GM21515 (cell line): ENCODE results near the gene PTPRZ1.

ENCODE experiments used
- ATAC-seq: cut with Tn5 transposase; IDR thresholded peaks from one replicate; pipeline ENCODE4 v1.9.1; 2021; ENCODE audit not compliant: unreplicated experiment

PTPRZ1 gene

DNA sequence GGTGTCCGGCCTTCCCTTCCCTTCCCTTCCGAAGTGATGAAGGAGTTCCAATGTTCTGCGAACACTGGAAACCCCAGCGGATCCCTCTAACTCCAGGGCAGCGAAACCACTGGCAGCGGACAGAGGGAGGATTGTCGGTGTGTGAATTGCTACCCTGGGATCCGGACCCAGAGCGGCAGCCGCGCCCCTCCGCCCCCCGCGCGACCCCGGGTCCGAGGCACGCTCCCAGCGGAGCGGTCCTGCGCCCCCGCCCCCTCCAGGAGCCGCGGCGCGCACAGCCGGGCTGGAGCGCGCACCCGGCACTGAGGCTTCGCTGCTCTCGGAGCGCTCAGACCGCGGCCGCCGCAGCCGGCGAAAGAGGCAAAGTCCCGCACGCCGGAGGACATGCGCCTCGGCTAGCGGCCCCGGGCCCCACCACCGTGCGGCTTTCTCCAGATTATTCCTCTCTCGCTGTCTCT, at the start of gene PTPRZ1:
Gene PTPRZ1, plus strand, starts transcription at position 331 of the 458 bp plus-strand sequence. CDS start 339 bp downstream, outside the sequence.
- ATAC-seq: no peak

GRCh38 chr7:121824276-121824675, 48.7 kb upstream of the PTPRZ1 start:
- ATAC-seq: no peak

- ATAC-seq: no peak
Measured at GRCh38 chr7:121831351-121831750, 41.6 kb upstream of the PTPRZ1 start.

DNA sequence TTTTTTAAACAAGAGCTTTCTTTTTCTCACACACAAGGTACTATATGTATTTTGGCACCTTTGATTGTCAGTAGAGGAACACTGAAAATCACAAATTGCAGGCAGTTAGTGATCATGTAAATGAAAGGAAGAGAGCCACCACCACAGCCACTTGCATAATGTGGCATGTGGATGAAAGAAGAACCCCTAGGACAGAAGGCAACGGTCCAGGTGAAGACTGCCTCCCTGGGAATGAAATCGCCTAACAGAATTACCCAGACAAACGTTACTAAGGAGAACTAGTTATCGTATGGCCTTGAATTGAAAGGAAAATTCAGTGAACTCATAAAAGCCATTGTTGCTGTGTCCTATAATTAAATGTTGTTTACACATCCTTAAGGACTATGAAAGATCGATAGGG, 41.2 kb upstream of the PTPRZ1 start:
- ATAC-seq: no peak

DNA sequence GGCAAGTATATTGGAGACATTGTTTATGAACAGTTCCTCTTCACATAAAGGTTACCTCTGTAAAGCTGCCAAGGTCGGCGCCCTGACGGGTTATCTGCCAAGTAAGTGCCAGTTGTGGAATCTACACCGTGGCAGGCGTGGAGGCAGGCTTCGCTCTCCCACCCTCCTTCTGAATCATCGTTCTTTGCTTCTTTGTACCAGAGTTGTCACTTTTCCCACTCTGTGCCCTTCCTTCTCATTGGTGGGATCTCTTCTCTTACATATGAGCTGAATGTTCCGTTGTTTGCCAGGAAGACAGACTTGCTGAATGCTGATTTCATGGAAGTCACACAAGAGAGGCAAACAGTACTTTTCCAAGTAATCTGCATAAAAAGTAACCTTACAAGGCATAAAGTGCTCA, 40.6 kb upstream of the PTPRZ1 start:
- no peak for ATAC-seq

DNA sequence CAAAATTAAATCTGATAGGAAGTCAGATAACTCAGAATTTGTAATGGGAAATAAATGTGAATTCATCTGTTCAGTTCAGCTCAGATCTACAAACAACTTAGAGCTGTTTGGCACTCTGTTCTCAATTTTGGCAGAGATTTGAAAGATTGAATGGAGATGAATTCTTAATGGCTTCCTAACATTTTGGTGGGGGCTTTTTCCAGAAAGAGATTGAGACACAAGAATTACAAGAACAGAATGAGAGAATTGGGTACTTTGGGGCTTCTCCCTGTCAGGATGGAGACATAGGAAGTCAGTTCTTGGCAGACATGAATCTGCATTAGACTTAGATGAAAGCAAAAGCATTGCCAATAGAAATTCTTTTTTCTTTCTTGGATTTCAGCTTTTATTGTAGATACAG, 39.0 kb upstream of the PTPRZ1 start:
- no peak for ATAC-seq

- no peak for ATAC-seq
Measured at GRCh38 chr7:121837462-121837861, 35.5 kb upstream of the PTPRZ1 start.

- ATAC-seq: no peak
Measured at GRCh38 chr7:121847041-121847440, 25.9 kb upstream of the PTPRZ1 start.

DNA sequence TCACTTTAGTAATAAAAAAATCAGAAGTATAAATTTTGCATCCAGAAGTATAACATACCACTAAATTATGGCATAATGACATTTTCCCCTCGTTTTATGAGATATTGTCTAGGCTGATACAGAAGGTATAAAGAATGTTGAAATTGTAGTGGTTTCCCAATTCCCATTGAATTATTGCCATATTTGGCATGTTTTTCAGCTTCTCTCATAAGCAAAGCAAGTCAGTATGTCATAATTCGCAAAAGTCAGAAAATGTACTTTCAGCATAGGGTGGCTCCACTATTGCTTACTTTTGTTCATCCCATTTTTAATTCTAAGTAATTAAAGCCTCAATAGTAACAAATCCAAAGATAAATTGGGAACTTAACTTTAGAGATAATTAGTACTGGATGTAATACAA, 19.7 kb upstream of the PTPRZ1 start:
- no peak for ATAC-seq

GRCh38 chr7:121860953-121861352, 12.0 kb upstream of the PTPRZ1 start:
- ATAC-seq: no peak

DNA sequence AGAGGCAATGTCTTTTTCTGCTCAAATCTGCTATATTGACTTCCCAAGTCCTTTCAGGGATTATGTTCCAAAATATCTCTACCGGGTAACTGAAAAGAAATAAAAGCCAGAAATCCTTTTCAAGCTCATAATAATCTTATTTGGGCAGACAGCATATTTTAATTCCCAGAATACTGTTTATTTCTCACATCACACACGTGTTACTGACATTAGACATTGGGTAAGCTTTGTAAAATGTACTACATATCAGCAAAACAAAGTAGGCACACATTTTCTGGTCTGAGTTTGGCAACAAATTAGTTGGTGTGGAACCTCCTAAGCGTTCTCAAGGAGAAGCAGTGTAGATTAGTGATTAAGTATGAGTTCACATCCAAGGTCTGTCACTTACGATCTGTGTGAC, 10.4 kb upstream of the PTPRZ1 start:
- no peak for ATAC-seq

DNA sequence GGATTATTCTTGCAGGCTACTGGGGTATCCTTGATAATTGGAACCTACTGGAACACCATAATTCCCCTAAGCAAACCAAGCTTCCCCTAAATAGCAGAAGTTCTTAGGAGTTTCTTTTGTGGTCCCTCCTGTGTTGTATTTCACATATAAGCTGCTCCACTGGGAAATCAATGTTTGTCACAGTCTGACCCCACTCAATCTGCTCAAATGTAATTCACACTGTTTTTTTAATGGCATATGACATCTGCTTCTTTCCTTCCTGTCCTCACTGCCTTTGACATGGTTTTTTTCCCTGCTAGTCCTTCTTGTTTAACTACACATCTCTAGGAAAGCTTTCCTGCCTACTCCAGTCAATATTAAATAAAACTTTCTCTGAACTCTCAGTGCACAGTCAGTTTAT, 1.8 kb upstream of the PTPRZ1 start:
- ATAC-seq: no peak

- ATAC-seq: no peak
Measured at GRCh38 chr7:121873289-121874194, 581 bp downstream of the PTPRZ1 start.

GRCh38 chr7:121874298-121874697, 1.3 kb downstream of the PTPRZ1 start:
- no peak for ATAC-seq

- no peak for ATAC-seq
Measured at GRCh38 chr7:121875203-121875602, 2.2 kb downstream of the PTPRZ1 start.

DNA sequence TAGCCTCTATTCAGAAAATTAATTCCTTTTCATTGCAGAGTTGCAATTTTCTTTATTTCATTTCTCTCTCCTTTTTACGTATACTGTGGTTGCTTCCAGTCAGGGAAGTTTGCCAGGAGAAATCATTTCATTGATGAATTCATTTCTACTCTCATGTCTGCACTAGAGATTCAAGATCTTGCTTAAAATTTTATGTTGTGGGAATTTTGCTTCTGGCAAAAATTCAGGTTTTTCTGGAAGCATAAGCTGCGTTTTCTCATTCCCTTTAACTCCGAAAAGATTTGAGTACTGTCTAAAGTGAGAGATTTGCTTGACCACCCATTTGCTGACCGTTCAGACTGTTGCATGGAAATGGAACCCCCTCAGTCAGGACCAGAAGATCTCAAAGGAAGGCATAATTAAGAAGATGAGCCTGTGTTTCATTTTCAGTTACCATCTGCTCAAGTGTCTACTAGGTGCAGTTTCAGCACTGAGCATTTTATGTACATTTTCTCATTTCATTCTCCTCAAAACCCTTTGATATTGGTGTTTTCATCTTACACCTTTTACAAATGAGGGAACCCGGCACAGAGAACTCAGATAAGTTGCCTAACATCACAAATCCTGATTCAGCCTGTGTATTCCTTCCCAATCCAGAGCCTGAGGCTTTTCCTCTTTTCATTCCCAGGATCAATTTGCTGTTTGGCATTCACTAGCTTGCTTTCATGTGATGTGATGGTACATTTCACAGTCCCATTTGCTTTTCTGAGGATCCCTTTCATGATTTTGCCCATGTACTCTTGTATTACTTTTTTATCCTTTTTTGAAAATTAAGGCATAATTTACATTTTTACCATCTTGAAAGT, 3.9 kb downstream of the PTPRZ1 start:
- no peak for ATAC-seq

- no peak for ATAC-seq
Measured at GRCh38 chr7:121878918-121879464, 6.0 kb downstream of the PTPRZ1 start.

- no peak for ATAC-seq
Measured at GRCh38 chr7:121879544-121879943, 6.6 kb downstream of the PTPRZ1 start.

- no peak for ATAC-seq
Measured at GRCh38 chr7:121882731-121883130, 9.8 kb downstream of the PTPRZ1 start.

GRCh38 chr7:121885166-121885920, 12.4 kb downstream of the PTPRZ1 start:
- no peak for ATAC-seq

DNA sequence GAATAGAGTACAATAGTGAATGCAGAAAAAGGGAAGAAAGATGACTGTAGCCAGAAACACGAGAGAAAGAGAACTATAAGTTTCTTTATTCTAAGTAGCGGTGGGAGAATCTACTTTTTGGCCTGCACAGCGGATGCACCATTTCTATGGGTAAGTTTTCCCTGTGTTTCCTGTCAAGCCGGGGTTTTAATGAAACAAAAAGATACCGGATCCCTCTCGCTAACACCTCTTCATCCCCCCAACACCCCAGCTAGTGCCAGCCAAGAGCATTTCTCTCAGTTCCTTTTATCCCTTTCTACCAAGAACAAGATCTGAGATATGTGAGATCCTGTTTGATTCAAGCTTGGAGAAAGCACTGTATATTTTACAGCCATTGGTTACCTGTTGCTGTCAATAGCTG, 14.7 kb downstream of the PTPRZ1 start:
- no peak for ATAC-seq
